Heart left ventricle (tissue), 16 donors: ENCODE measurements around the gene CACNG6. TPM values are rescaled to one million over a fixed set of nuclear protein-coding genes. Genes with fewer than 3 reads are reported as not detected.
A peak's percentile ranks its signal among the peaks of the same experiment; 100 is the strongest.

Source experiments
- ATAC-seq, 4 donors: fragments of 200-7000 bp; cut with Tn5 transposase; one replicate each; pipeline ENCODE4 v1.9.1; 2020 to 2022; ENCODE audit warnings: moderate library complexity in 4 of 4, mild to moderate bottlenecking in 3 of 4, moderate number of reproducible peaks in 1 of 4
- DNase-seq, 5 donors: peaks; one replicate each; pipeline ENCODE4 v3.0.0-alpha.2; 2020
- H3K27ac ChIP-seq, 12 donors: fragments of 200-600 bp; sonication (generic) in 4 of 12; one replicate each; pipeline versions ENCODE4 v1.5.0 to v1.8.0; 2016 to 2022; ENCODE audit warnings: mild to moderate bottlenecking in 2 of 12
- H3K27me3 ChIP-seq, 9 donors: fragments of 200-600 bp; sonication (generic) in 2 of 9; one replicate each; pipeline versions ENCODE4 v1.5.1 to v1.8.0; 2016 to 2022; ENCODE audit warnings: mild to moderate bottlenecking in 3 of 9
- H3K36me3 ChIP-seq, 9 donors: fragments of 200-600 bp; sonication (generic) in 2 of 9; one replicate each; pipeline versions ENCODE4 v1.5.0 to v1.8.0; 2018 to 2022; ENCODE audit warnings: mild to moderate bottlenecking in 2 of 9
- H3K4me1 ChIP-seq, 12 donors: fragments of 200-600 bp; sonication (generic) in 4 of 12; one replicate each; pipeline versions ENCODE4 v1.5.0 to v1.8.0; 2016 to 2022; ENCODE audit warnings: mild to moderate bottlenecking in 3 of 12
- H3K4me3 ChIP-seq, 12 donors: fragments of 200-600 bp; sonication (generic) in 4 of 12; one replicate each; pipeline versions ENCODE4 v1.5.0 to v1.8.0; 2017 to 2022; ENCODE audit warnings: mild to moderate bottlenecking in 9 of 12, moderate library complexity in 4 of 12
- H3K9me3 ChIP-seq, 12 donors: fragments of 200-600 bp; sonication (generic) in 4 of 12; one replicate each; pipeline versions ENCODE4 v1.5.0 to v1.8.0; 2016 to 2022; ENCODE audit warnings: mild to moderate bottlenecking in 1 of 12
- CTCF ChIP-seq, 12 donors: fragments of 200-600 bp; sonication (generic) in 4 of 12; IDR thresholded peaks; one replicate each; pipeline versions ENCODE4 v1.5.0 to v1.8.0; 2018 to 2022; ENCODE audit warnings: antibody characterized with exemption in 12 of 12, mild to moderate bottlenecking in 5 of 12
- POLR2A ChIP-seq, 2 donors: fragments of 450-650 bp; IDR thresholded peaks; one replicate each; pipeline ENCODE4 v1.6.1; 2017; ENCODE audit warnings: antibody characterized with exemption in 2 of 2, mild to moderate bottlenecking in 2 of 2, moderate library complexity in 2 of 2
- WGBS, 4 donors: extraction: QIAGEN DNeasy Blood & Tissue Kit in 2 of 4; methylation state at CpG; one replicate each; pipeline versions ENCODE4 v1.1.5 to v1.1.7; 2013 to 2018; 5-methylcytosine and 5-hydroxymethylcytosine counted together
- intact Hi-C, 10 donors: fragments of 100-400 bp; cut with DNase I; formaldehyde crosslinking; loops; one replicate each; pipeline versions ENCODE4 v1.11.1 to v1.14.2; 2022
- polyA plus RNA-seq, 2 donors: library from polyadenylated mRNA; stranded (reverse); fragments of 200-250 nt; gene quantifications; one replicate each; pipeline ENCODE4 v1.2.3, GENCODE V29; 2013
- total RNA-seq, 9 donors: library from RNA; depleted of rRNA in 2 of 9; stranded (reverse); fragments of >200 nt in 2 of 9; fragmentation: NEBNext Ultra II Directional in 3 of 9; extraction: Animal tissue kit (Norgen Biotek cat#: 25700) in 3 of 9; gene quantifications; one replicate each; pipeline versions ENCODE4 v1.1.0 to v1.2.4, GENCODE V29; 2016 to 2023
- donor health status: ischemic (EF 13 %, LVEDD 7.1; RV severe dilation, severe dysfunction).
- donor health status: healthy with polysubstance abuse.
- donor health status: DM: no; HTN: yes; CAD: no.
- donor health status: DM: no; HTN: no; CAD: no.
- donor health status: ischemic (EF 25% LVEDD 6.9; RV normal size, moderate dysfunction).
- donor health status: ischemic (EF 25% LVEDD 5.7; RV mildly dilated, moderate dysfunction).
- donor health status: healthy.
- donor health status: DM: yes; HTN: yes; CAD: no.
- donor health status: ischemic (EF 35%, LVEDD 5.7; RV mildly dilated, moderate dysfunction).
- donor health status: nonischemic (EF 11% LVEDD 7.7; RV severe dilation, severe dysfunction).
- donor health status: DM: yes; HTN: yes; CAD: no.
- donor health status: PGD.
- donor health status: ischemic (EF 29% LVEDD 5.4; RV normal size, mild dysfunction).
- donor health status: nonischemic (EF 23%, LVEDD 6.1; RV moderate dilation, normal function).

CACNG6 gene
- total and polyA plus RNA-seq, 11 donors: not detected

GRCh38 chr19:53982611-53983010, 8.8 kb upstream of the CACNG6 start:
- ATAC-seq (peak in 3 of 4 donors; percentile 37 to 58 (median 47)), DNase-seq (peak; percentile 52 to 79 (median 62))
- TF ChIP-seq POLR2A (IDR thresholded peaks at IDR 0.05) (no peak), CTCF (IDR thresholded peaks at IDR 0.05) (no peak)
- H3K27ac ChIP-seq: no peak overlapping the region
- peak overlapping the region in 6 of 12 donors; percentile 17 to 38 (median 34) for H3K4me3 ChIP-seq
- H3K4me1 ChIP-seq: peaks cover 0 to 36% (median 13%) of the 10 kb centered on the region in 12 donors
- WGBS, 4 donors: 1% methylated on average over 60 to 61 of the region's 61 CpGs; no CpG with 5 or more reads in 2 of the 4 donors
- peaks cover 25 to 64% (median 49%) of the 10 kb centered on the region in 9 donors for H3K27me3 ChIP-seq
- H3K36me3 ChIP-seq: no peaks in the 10 kb centered on the region
- intact Hi-C loops: no loop called here
- no peaks in the 10 kb centered on the region for H3K9me3 ChIP-seq

- Histone ChIP-seq H3K4me3 (no peak overlapping the region), H3K36me3 (no peaks in the 10 kb centered on the region), H3K4me1 (peaks cover 0 to 26% (median 8%) of the 10 kb centered on the region in 12 donors), H3K27me3 (peaks cover 19 to 54% (median 39%) of the 10 kb centered on the region in 9 donors), H3K9me3 (no peaks in the 10 kb centered on the region), H3K27ac (no peak overlapping the region)
- WGBS, 4 donors: 78 to 81% (median 80%) methylated on average over 24 of the region's 24 CpGs
- no peak for ATAC-seq
- TF ChIP-seq POLR2A (IDR thresholded peaks at IDR 0.05) (no peak), CTCF (IDR thresholded peaks at IDR 0.05) (no peak)
- intact Hi-C loops: no loop called here
- no peak for DNase-seq
Measured at GRCh38 chr19:53983457-53984289, 7.8 kb upstream of the CACNG6 start.

GRCh38 chr19:53985863-53986262, 5.6 kb upstream of the CACNG6 start:
- Histone ChIP-seq H3K4me1 (peaks cover 0 to 14% (median 0%) of the 10 kb centered on the region in 12 donors), H3K27ac (no peak overlapping the region), H3K9me3 (no peaks in the 10 kb centered on the region), H3K4me3 (no peak overlapping the region), H3K36me3 (no peaks in the 10 kb centered on the region), H3K27me3 (peaks cover 13 to 34% (median 26%) of the 10 kb centered on the region in 9 donors)
- 72 to 81% (median 76%) methylated on average over 6 of the region's 6 CpGs for WGBS, 4 donors
- TF ChIP-seq POLR2A (IDR thresholded peaks at IDR 0.05): no peak
- no peak for TF ChIP-seq CTCF (IDR thresholded peaks at IDR 0.05)
- no peak for ATAC-seq
- intact Hi-C loops: no loop called here
- no peak for DNase-seq

- Histone ChIP-seq H3K4me1 (peaks cover 0 to 10% (median 3%) of the 10 kb centered on the region in 12 donors), H3K9me3 (no peaks in the 10 kb centered on the region), H3K27ac (no peak overlapping the region), H3K27me3 (peaks cover 19 to 37% (median 29%) of the 10 kb centered on the region in 9 donors), H3K4me3 (no peak overlapping the region), H3K36me3 (no peaks in the 10 kb centered on the region)
- TF ChIP-seq CTCF (IDR thresholded peaks at IDR 0.05) (no peak), POLR2A (IDR thresholded peaks at IDR 0.05) (no peak)
- intact Hi-C loops: no loop called here
- no peak for ATAC-seq
- 88 to 92% (median 89%) methylated on average over 6 of the region's 6 CpGs for WGBS, 4 donors
- DNase-seq: no peak
Measured at GRCh38 chr19:53988981-53989380, 2.5 kb upstream of the CACNG6 start.
